Activated CD4-positive, alpha-beta T cell treated with anti-CD3 and anti-CD28 coated beads, Interleukin-10, Interleukin-2, amounts not matched to agents 100 ng/mL and 50 ng/mL, durations not matched to agents 16 hours and 8 hours (primary cell): ENCODE measurements around the gene COX8C.

Experiments used
- DNase-seq: peaks from one replicate; pipeline ENCODE4 v3.0.0-alpha.2; 2020

The COX8C gene, protein sequence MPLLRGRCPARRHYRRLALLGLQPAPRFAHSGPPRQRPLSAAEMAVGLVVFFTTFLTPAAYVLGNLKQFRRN

DNA sequence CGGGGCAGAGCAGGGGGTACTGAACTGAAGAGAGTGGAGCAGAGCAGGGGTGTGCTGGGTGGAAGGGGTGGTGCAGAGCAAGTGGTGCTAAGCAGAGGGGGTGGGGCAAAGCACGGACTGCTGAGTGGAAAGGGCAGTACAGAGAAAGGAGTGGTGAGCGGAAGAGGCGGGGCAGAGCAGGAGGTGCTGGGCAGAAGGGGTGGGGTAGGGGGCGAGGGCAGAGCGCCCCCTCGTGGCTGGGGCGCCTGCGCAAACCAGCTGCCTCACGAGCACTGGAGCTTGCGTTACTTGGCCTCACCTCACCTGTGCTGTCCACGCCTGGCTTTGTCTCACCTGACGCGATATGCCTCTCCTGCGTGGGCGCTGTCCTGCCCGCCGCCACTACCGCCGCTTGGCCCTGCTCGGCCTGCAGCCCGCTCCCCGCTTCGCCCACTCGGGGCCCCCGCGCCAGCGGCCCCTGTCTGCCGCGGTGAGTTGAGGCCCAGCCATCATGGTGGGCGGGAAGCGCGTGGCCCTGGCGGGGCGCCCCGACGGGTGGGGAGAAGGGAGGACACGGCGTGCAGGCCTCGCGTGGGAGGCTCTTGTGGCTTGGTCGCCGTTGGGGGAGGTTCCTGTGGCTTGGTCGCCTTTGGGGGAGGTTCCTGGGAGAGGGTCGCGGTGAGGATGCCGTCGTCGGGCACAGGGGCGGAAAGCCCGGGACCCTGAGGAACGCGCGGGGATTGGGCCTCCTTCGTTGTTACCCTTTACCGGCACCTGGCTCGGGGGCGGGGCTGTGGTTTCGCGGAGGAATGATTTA is at the start of gene COX8C:
TSS of gene COX8C (plus strand) at position 257 of the 796 bp plus-strand sequence. CDS start at position 344, 87 bp downstream.
- no peak for DNase-seq

DNA sequence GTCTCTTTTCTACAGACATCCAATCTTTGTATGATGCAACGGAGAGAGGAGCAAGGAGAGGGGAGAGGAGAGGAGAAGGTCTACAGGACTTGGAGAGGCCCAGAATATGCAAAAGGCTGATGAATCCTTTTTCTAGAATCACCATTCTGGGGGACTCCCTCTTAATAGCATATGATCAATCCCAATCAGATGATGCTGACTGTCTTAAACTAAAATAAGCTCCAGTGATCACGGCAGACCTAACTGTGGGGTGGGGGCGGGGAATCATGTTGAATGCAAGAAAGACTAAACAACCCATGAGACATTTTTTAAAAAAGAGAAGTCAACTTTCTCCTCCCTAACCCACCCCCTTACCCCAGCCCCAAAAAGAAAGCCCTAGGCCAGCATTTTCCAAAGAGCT is 47.6 kb upstream of the COX8C start:
- DNase-seq, result no peak

DNA sequence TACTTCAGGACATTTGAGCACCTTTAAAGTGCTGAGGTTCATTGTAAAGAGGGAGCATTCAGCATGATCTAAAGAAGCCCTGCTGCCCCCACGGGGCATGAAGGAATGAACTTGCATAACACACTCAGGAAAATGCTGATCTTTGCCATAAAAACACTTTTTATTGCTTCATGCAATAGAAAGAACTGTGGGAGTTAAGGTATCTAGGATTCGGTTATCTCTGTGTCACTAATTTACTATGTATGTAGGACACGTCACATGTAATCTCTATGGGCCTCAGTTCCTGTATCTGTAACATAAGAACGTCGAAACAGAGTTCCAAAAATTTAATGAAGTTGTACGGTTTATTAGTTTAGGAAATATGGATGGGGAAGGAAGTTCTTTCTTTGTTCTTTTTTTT is 47.1 kb upstream of the COX8C start:
- DNase-seq, result no peak

DNA sequence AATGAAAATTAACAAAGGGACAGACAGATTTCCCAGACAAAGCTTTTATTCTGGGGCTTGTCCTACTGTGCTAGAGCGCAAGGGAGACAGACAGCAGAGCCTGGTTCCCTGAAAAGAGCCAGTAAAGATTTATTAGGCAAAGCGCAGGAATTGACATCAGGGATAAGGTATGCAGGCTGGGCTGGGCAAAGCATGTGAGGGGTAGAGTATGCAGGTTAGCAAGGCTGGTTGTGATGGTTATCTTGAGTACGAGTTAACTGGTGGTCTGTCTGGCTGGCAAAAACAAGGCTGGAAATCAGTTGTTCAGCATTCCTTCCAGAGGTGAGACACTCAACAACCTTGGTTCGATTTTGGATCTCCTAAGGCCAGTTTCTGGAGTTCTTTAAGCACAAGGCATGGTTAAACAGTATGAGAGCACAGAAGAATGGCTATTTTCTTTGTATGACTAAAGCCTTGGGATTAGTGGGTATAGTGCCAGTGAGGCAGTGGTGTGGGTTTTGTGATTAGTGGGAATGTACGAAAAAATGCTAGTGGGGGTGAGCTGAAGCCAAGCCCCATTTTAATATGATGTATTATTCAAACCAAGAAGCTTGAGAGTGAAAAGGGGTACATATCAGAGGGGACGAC is 45.0 kb upstream of the COX8C start:
- no peak for DNase-seq

DNA sequence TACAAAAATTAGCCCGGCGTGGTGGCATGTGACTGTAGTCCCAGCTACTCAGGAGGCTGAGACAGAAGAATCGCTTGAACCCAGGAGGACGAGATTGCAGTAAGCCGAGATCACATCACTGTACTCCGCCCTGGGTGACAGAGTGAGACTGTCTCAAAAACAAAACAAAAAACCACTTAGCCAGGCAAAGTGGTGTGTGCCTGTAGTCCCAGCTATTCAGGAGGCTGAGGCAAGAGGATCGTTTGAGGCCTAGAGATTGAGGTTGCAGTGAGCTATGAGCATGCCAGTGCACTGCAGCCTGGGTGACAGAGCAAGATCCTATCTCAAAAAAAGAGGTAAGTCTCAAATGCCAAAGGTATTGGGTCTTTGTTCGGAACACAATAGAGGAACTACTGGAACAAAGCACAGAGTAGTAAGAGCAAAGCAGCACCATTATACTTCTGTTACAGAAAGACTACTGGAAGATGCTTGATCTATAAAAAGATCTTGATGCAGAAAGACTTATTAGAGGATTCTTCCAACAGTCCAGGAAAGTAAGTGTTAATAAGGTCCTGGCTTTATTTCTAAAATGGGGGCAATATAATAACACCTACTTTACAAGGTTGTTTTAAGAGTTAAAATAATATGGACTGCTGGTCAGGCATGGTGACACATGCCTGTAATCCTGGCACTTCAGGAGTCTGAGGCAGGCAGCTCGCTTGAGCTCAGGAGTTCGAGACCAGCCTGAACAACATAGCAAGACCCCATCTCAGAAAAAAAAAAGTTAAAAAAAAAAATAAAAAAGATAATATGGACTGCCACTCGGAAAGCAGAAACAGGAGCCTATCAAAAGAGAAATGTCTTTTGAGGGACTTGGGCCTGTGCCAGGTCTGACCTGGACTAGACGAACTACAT is 44.0 kb upstream of the COX8C start:
- DNase-seq, result no peak

DNA sequence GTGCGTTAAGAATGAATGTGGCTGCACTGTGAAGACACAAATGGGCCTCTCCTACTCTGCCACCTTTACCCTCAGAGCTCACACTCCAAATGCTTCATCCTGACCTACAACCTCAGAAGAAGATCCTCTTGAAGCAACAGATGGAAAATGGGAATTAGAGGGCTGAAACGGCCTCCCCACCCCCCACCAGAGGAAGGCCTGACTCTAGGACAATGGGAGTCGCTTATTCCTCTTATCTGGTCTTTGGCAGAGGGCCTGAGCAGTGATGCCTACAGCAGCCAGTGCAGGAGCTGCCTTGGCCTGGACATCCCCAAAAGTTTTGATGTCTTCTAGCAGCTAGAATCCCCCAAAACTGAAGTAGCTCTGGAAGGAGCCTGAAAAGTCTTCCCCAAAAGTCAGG is 43.3 kb upstream of the COX8C start:
- no peak for DNase-seq

DNA sequence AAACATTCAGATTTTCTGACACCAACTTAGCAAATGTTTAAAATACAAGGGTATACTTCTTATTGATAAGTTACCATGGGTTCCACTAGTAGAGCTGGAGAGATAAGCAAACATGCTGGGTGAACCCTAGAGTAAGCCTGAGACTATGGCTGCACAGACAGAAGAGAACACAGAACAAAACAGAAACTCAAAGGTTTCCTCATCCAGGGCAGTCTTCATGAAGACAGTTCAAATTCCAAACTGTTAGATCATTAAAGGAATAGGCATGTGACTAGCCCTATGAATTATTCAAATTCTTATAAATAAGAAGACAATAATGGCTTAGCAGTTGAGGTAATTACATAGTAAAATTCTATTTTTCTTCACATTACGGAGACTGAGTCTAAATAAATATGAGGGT is 42.2 kb upstream of the COX8C start:
- no peak for DNase-seq

DNA sequence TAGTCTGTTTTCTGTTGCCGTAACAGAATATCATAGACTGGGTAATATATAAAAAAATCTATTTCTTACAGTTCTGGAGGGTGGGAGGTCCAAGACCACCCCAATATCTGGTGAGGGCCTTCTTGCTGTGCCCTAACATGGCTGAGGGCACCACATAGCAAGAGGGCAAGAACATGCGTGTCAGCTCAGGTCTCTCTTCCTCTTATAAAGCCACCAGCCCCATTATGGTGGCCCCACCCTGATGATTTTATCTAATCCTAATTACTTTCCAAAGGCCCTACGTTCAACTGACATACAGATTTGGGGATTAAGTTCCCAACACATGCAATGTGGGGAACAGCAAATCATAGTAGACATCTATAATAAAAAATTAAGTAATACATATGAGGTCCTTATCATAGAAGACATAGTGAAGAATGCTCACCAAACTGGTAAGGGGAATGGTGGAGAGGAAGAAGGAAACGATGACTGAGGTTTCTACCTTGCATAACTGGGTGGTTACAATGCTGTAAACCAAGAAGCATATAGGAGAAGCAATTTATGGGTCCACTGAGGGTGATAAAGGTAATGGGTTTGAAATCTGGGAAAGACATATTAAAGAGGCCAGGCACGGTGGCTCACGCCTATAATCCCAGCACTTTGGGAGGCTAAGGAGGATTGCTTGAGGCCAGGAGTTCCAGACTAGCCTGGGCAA is 41.1 kb upstream of the COX8C start:
- DNase-seq, result no peak

DNA sequence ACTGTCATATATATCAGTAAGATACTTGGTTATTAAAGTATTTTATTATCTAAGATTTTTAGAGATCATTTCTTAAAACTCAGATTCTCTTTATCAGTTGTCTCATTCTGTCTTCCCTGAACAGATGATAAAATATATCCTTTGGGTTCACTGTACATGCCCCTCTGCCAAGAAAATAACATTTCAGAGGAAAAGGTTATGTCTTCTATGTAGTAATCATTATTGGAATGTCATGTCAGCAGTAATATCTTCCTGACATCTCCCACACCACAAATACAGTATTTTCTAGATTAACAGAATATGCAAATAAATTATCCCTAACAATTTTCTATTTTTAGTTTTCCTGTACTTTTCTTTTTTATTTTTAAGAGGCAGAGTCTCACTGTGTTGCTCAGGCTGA is 40.2 kb upstream of the COX8C start:
- no peak for DNase-seq

DNA sequence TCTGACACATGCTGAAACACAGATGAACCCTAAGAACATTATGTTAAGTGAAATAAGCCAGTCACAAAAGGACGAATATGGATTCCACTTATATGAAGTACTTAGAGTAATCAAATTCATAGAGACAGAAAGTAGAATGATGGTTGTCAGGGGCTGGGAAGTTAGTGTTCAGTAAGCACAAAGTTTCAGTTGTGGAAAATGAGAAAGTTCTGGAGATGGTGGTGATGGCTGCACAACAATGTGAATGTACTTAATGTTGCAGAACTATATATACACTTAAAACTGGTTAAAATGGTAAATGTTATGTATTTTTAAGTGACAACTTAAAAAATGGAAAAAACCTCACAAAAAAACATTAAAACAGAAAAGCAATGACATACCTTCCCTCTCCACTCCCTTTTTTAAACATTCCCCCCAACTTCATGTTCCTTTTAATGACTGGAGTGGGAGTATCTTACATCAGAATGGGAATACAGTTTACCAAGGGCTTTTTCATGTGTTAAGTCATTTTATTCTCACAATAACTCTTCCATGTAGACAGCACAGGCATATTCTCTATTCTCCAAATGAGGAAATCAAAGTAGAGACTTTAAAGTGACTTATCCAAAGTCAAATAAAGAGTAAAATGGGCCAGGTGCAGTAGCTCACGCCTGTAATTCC is 38.2 kb upstream of the COX8C start:
- no peak for DNase-seq

DNA sequence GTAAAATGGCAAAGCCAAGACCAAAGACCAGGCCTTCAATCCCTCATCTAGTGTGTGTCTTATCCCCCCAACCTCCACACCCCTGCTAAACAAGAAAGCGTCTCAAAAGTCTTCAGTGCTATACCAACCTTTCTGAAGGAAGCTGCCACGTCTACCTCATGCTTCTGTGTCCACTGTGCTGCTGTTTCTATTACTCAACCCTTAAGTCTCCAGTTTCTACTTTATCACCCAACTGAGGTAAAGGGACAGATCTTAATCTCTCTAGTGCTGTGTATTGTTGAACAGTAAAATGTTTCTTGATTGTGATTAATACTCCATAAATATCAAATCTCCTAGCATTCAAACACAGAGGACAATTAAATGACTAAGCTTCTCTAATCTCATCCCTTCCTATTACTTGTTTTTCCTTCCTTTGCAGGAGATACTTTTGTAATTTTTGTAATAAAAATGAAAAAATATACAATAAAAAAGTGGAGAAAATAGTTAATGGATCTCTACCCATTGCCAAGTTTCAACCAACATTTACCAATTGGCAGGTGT is 37.5 kb upstream of the COX8C start:
- DNase-seq, result no peak

DNA sequence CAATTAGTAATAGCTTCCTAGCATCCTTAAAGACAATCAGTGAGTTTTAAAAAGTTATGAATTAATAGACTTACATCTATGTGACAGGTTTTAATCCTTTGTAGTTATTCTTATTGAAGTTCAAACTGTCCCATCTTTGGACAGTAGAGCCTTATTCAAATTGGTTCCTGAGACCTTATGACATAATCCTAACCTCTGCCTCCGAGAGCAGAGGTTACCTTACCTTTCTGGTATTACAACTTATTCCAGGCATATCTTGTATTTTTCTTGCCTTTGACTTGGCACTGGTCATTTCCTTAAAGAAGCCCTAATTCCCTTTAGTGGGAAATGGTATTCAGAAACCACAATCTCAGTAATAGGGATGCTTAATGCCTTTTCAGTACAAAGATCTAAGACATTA is 35.9 kb upstream of the COX8C start:
- DNase-seq, result no peak

DNA sequence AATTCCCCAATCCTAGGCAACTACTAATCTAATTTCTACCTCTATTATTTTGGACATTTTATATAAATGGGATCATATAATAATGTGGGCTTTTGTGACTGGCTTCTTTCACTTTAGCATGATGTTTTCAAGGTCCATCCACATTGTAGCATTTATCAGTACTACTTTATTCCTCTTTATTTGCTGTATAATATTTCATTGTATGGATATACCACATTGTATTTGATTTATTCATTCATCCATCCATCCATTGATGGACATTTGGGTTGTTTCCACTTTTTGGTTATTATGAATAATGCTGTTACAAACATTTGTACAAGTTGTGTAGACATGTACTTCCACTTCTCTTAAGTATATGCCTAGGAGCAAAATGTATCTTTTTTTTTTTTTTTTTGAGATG is 31.4 kb upstream of the COX8C start:
- no peak for DNase-seq

DNA sequence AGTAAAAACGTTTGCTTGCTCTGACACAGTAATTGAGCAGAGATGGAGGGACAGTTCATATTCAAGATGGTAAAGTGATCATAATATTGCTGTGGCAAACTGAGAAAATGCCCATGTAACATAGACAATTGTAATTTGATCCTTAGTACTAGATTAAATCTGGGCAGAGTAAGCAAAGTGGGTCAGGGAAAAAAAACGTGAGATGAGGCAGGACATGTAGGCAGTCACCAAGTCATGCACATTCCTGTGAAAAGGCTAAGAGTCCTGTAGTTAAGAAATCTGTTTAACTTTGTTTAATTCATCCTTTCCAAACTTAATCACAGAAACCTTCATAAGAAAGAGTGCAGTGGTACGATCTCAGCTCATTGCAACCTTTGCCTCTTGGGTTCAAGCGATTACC is 30.3 kb upstream of the COX8C start:
- DNase-seq, result no peak

DNA sequence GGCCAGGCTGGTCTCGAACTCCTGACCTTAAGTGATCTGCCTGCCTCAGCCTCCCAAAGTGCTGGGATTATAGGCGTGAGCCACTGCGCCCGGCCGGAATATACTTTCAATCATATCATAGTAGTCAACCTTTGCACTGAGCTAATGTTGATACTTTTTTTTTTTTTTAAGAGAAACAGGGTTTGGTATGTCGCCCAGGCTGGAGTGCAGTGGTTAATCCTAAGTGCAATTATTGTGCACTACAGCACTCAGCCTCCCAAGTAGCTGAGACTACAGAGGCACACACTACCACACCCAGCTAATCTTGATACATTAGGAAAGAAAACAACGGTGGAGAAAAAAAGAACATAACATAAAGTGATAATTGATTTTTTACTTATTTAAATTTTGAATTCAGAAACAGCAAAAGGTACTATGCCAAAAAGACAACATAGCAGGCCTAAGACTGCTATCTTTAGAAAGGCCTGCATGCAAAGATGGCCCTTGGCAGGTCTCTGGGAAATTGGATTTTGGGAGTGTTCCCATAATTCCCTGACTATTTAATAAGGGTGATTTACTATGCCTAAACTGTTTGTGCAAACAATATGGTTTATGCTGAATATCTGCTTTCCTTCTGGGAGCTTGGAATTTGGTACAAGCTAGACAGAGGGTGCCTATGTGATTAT is 29.6 kb upstream of the COX8C start:
- no peak for DNase-seq

DNA sequence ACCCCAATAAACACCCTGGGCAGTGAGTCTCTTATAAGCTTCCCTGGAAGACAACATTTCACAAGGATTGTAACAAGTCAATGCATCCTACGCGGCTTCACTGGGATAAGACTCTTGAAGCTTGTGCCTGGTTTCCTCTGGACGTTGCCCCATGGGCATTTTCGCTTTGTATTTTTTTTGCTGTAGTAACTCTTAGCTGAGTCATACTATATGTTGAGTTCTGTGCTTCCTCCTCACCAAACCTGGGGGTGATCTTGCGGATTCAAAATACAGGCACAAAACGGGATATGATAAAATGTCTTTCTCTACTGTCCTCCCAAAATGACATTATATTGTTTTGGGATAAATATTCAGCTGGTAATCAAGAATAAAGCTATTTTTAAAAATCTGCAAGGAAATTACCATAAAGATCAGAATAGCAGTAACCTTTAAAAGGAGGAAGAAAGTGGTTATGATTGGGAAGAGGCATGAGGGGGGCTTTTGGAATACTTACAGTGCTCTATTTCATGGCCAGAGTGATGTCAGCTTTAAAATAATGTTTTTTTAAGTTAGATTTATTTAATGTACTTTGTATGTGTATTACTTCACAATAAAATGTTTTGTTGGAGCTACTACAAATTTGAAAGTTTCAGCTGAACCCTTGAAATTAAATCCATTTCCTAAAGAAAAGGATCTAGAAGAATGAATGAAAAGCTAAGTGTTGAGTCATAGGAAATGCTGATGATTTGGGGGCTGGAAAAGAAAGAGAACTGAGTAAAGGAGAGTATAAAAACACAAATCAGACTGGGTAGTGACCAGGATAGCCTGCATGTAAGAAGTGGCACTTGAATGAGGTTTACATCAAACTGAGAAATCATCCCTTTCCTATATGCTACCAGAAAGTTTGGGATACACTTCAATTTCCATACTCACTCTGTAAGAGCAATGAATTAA is 28.8 kb upstream of the COX8C start:
- no peak for DNase-seq

DNA sequence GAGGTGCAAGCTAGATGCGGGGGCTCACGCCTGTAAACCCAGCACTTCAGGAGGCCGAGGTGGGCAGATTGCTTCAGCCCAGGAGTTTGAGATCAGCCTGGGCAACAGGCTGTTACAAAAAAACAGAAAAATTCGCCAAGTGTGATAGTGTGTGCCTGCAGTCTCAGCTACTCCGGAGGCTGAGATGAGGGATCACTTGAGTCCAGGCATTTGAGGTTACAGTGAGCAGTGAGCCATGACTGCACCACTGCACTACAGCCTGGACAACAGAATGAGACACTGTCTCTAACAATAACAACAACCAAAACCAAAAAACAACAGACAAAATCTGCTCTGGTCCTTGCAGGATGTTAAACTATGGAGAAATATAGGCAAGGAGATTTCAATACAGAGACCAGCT is 28.1 kb upstream of the COX8C start:
- DNase-seq, result no peak

DNA sequence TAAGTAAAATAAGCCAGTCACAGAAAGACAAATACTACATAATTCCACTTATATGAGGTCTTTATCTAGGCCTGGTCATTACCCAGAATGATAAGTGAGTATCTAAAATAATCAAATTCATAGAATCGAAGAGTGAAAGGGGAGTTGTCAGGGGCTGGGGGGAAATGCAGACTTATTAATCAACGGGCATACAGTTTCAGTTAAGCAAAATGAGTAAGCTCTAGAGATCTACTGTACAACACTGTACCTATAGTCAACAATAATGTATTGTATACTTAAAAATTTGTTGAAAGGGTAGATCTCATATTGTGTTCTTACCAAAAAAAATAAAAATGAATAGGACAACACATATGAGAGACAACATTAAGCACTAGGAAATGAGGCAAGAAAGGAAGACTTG is 27.5 kb upstream of the COX8C start:
- no peak for DNase-seq

DNA sequence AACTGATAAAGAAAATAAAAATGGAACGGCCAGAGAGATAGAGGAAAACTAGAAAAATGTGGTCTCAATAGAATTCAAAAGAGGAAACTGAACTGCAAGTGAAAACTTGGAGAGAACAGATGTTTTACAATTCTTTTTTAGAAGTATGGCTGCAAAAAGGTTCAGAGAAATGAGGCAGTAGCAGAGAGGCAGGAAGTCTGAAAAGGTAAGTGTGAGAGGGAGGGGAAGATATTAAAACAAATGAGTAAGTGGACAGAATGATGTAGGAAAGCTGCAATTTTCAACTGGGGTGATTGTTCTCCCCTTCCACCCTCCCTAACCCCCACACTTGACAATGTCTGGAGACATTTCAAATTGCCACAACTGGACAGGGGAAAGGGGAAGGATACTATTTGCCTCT is 27.0 kb upstream of the COX8C start:
- DNase-seq, result no peak

DNA sequence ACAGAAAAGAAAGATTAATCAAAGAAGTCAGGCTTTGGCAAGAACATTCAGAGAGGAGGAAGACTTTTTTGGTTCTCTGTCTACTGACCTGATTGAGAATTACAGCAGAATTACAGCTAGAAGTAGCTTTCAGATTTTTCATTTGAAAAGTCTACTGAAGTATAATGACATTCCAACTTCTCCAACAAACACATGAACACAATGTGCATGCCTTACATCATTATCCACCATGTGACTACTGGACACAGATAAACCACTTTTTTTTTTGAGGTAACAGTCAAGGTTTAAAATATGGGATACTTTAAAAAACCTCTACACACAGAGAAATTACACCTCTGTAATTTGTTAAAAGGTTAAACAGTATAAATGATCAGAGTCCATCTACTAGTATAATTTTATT is 26.5 kb upstream of the COX8C start:
- DNase-seq, result no peak
